ENCODE data around the gene TANGO2. TPM values are rescaled to one million over a fixed set of nuclear protein-coding genes. Genes with fewer than 3 reads are reported as not detected.

TANGO2 gene
- total RNA-seq, 1 donor from 2014 or later = 19.9 TPM

DNA sequence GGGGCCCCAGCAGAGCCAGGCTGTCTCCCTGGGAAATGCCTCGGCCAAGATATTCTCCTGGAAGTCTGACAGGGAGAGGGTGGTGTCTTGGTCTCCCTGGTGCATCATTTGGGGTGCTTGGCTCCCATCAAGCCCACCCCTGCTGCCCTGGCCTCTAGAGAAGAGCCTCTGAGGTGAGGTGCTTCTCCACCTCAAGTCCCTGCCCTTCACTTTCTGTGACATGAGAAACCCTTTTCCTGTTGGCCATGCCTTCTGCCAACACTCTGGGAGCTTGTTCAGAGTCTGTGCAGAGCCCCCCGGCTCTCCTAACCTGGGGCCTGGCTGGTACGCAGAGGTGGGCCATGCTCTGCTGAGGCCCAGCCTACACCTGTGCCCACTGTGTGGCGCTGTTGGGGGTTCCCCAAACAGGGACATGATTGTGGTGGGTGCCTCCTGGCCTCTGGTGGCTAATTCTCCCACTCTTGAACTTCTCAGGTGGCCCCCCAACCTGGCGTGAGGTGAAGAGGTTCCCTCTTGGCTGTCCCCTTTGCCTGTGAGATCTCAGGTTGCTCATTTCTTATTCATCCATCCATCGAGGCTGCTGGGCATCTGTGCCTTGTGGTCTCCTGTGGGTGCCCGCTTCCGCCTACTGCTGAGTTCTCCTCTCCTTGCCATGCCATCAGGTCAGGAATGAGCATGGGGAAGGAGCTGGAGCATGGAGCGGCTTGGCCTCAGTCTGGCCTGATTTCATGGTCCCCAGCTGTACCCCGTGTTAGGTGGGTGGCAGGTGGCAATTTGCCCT is 40.0 kb downstream of the TANGO2 start:
- Mint-ChIP-seq H3K4me3 (ENCODE audit: low read depth) (no peak overlapping the region), H3K36me3 (ENCODE audit: insufficient read depth) (peaks cover 5% of the 10 kb centered on the region), H3K4me1 (ENCODE audit: low read depth) (no peaks in the 10 kb centered on the region), H3K9me3 (ENCODE audit: low read depth) (no peaks in the 10 kb centered on the region), H3K27ac (no peak overlapping the region), H3K27me3 (no peaks in the 10 kb centered on the region)
- TF ChIP-seq, protein P1, sequence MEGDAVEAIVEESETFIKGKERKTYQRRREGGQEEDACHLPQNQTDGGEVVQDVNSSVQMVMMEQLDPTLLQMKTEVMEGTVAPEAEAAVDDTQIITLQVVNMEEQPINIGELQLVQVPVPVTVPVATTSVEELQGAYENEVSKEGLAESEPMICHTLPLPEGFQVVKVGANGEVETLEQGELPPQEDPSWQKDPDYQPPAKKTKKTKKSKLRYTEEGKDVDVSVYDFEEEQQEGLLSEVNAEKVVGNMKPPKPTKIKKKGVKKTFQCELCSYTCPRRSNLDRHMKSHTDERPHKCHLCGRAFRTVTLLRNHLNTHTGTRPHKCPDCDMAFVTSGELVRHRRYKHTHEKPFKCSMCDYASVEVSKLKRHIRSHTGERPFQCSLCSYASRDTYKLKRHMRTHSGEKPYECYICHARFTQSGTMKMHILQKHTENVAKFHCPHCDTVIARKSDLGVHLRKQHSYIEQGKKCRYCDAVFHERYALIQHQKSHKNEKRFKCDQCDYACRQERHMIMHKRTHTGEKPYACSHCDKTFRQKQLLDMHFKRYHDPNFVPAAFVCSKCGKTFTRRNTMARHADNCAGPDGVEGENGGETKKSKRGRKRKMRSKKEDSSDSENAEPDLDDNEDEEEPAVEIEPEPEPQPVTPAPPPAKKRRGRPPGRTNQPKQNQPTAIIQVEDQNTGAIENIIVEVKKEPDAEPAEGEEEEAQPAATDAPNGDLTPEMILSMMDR (IDR thresholded peaks at IDR 0.05; ENCODE audit: unreplicated experiment) = no peak
- DNase-seq (ENCODE audit: low spot score, unreplicated experiment) = no peak

DNA sequence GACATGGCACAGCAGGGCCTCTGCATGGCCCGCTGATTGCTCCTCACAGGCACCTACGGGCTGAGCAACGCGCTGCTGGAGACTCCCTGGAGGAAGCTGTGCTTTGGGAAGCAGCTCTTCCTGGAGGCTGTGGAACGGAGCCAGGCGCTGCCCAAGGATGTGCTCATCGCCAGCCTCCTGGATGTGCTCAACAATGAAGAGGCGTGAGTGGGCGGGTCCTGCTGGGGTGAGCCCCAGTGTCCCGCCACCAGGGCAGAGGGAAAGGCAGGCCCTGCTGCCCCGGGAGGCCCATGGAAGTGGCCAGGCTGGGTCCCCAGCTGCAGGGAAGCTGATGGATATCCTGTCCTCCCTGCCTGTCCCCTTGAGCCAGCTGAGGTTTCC is 40.6 kb downstream of the TANGO2 start:
- no peaks in the 10 kb centered on the region for H3K4me1 Mint-ChIP-seq (ENCODE audit: low read depth)

DNA sequence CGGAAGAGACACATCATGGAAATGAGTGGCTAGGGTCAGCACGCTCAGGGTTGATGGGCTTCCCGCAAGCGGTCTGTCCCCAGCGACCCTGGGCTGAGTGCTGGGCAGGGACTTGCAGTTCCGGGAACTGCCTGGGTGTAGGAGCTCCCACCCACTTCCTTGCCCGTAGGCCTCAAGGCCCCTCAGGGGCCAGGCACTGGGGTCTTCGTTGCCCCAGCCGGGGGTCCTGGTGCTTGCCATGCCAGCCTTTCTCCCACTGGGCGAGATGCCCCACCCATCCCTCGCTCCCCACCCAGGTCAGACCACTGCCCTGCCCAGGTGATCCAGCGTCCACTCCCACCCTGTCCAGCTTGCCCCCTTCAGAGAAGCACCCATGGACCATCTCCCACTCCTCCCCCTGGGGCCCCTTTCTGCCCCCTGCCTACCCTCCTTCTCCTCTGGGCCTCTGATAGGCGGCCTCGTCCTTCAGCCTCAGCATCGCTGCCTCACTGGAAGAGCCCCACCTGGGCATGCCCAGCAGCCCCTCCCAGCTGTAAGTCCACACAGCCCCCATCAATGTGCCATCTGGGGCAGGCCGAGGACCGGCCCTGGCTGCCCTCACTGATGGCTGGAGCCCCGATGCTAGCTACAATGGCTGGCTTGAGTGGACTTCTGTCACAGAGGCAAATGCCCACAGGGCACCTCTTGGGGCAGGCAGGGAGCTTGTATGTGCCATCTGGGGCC is 41.3 kb downstream of the TANGO2 start:
- H3K27ac Mint-ChIP-seq = no peak overlapping the region
- no peaks in the 10 kb centered on the region for H3K27me3 Mint-ChIP-seq
- no peaks in the 10 kb centered on the region for H3K4me1 Mint-ChIP-seq (ENCODE audit: low read depth)
- no peak overlapping the region for H3K4me3 Mint-ChIP-seq (ENCODE audit: low read depth)
- no peaks in the 10 kb centered on the region for H3K9me3 Mint-ChIP-seq (ENCODE audit: low read depth)
- H3K36me3 Mint-ChIP-seq (ENCODE audit: insufficient read depth) = peaks cover 5% of the 10 kb centered on the region
- no peak for DNase-seq (ENCODE audit: low spot score, unreplicated experiment)
- TF ChIP-seq, protein P1 (IDR thresholded peaks at IDR 0.05; ENCODE audit: unreplicated experiment) = no peak

More for the DNA sequence above, 40.6 kb downstream of the TANGO2 start:
- Mint-ChIP-seq H3K4me3 (ENCODE audit: low read depth) (no peak overlapping the region), H3K27me3 (no peaks in the 10 kb centered on the region), H3K27ac (no peak overlapping the region), H3K9me3 (ENCODE audit: low read depth) (no peaks in the 10 kb centered on the region), H3K36me3 (ENCODE audit: insufficient read depth) (peaks cover 5% of the 10 kb centered on the region)
- TF ChIP-seq, protein P1 (IDR thresholded peaks at IDR 0.05; ENCODE audit: unreplicated experiment) = no peak
- no peak for DNase-seq (ENCODE audit: low spot score, unreplicated experiment)

DNA sequence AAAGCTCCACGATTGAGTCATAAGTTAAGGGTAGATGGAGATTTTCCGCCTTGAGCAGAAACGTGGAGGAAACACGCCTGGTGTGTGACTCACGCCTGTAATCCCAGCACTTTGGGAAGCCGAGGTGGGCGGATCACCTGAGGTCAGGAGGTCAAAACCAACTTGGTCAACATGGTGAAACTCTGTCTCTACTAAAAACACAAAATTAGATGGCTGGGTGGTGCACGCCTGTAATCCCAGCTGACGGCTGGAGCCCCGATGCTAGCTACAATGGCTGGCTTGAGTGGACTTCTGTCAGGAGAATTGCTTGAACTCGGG is 41.8 kb downstream of the TANGO2 start:
- Mint-ChIP-seq H3K4me1 (ENCODE audit: low read depth) (no peaks in the 10 kb centered on the region), H3K36me3 (ENCODE audit: insufficient read depth) (peaks cover 5% of the 10 kb centered on the region), H3K27ac (no peak overlapping the region), H3K27me3 (no peaks in the 10 kb centered on the region), H3K4me3 (ENCODE audit: low read depth) (no peak overlapping the region), H3K9me3 (ENCODE audit: low read depth) (no peaks in the 10 kb centered on the region)
- TF ChIP-seq, protein P1 (IDR thresholded peaks at IDR 0.05; ENCODE audit: unreplicated experiment) = no peak
- DNase-seq (ENCODE audit: low spot score, unreplicated experiment) = no peak

DNA sequence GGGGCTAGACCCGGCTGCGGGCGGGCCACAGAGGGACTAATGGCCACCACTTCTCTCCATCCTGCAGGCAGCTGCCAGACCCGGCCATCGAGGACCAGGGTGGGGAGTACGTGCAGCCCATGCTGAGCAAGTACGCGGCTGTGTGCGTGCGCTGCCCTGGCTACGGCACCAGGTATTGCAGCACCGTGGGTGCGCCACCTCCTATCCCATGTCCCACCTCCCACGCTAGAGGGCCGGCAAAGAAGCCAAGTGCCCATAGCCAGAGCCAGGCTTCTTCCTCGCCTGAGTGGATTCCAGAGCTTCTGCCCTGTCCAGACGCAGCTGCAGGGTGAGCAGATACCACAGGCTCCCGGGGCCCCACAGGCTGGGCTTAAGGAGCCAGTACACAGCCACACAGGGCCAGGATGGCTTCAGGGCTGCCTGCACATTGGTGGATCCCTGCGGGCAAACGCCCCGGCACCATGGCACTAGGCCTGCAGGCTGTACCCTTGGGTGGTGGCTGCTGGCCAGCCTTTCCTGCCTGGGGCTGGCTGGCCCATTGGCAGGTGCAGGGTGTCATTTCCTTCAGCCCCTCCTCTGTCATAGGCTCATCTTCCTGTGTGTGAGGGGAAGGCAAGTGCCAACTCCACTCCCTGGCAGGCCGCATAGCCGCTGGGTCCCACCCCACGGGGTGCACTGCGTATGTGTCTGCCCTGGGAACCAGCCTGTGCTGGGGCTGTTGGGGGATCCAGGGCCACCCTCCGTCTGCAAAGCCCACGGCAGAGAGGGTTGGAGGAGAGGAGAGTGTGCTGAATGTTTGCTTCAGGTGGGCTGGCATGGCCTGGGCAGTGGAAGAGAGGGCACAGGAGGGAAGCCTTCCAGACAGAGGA is 42.6 kb downstream of the TANGO2 start:
- H3K27me3 Mint-ChIP-seq = no peaks in the 10 kb centered on the region
- peaks cover 2% of the 10 kb centered on the region for H3K36me3 Mint-ChIP-seq (ENCODE audit: insufficient read depth)
- TF ChIP-seq, protein P1 (IDR thresholded peaks at IDR 0.05; ENCODE audit: unreplicated experiment) = no peak
- no peak overlapping the region for H3K4me3 Mint-ChIP-seq (ENCODE audit: low read depth)
- no peaks in the 10 kb centered on the region for H3K9me3 Mint-ChIP-seq (ENCODE audit: low read depth)
- no peaks in the 10 kb centered on the region for H3K4me1 Mint-ChIP-seq (ENCODE audit: low read depth)
- DNase-seq (ENCODE audit: low spot score, unreplicated experiment) = no peak
- H3K27ac Mint-ChIP-seq = no peak overlapping the region
